ENCODE results near the gene PPP1R3D.
"Not testable (repeated sequence)": the region's sequence is repeated elsewhere in the genome, so short reads cannot be mapped to it uniquely, and the experiment has no call there.

Gene PPP1R3D

GRCh38 chr20:59911041-59911440 lies 29.1 kb downstream of the PPP1R3D start:
- no peak for DNase-seq

GRCh38 chr20:59908855-59909254 lies 31.2 kb downstream of the PPP1R3D start:
- no peak for DNase-seq

- no peak for DNase-seq
Measured at GRCh38 chr20:59903621-59904020, 36.5 kb downstream of the PPP1R3D start.

DNA sequence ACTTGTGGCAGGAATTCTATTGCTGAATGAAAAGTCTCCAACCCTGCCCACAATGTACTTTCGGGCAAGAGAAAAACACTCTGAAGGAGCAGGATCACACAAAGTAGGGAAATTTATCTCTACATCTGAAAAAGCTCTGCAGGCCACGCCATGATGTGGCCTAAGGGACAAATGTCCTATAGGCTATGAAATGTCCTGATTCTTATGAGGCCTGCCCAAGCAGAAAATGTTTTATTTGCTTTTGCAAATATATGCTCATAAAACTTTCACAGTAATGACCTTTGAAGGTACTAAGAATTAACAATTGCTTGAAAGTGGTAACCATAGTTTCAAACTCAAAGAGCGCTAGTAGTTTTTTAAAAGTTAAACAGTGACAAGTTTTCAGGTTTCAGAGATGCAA lies 37.6 kb downstream of the PPP1R3D start:
- DNase-seq, result no peak

DNA sequence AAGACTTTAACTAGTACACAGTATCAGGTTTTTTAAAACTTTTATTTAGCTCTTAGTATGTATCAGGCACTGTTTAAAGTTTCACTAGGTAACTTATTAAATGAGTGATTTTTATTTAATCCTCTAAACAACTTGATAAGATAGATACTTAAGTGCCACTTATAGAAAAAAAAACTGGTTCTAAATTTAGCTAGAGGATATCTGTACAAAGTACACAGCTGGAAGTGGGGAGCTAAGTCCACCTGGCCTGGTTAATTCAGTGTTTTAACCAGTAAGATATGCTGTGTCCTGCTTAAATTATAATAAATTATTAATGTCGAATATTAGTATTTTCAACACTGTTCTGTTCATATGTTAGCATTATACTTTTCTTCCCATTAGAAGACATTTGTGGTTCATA lies 44.2 kb downstream of the PPP1R3D start:
- no peak for DNase-seq

GRCh38 chr20:59891581-59891980 lies 48.5 kb downstream of the PPP1R3D start:
- no peak for DNase-seq

DNA sequence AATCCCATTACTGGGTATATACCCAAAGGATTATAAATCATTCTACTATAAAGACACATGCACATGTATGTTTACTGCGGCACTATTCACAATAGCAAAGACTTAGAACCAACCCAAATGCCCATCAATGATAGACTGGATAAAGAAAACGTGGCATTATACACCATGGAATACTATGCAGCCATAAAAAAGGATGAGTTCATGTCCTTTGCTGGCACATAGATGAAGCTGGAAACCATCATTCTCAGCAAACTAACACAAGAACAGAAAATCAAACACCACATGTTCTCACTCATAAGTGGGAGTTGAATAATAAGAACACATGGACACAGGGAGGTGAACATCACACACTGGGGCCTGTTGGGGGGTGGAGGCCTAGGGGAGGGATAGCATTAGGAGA lies 50.1 kb downstream of the PPP1R3D start:
- not testable (repeated sequence) for DNase-seq

DNA sequence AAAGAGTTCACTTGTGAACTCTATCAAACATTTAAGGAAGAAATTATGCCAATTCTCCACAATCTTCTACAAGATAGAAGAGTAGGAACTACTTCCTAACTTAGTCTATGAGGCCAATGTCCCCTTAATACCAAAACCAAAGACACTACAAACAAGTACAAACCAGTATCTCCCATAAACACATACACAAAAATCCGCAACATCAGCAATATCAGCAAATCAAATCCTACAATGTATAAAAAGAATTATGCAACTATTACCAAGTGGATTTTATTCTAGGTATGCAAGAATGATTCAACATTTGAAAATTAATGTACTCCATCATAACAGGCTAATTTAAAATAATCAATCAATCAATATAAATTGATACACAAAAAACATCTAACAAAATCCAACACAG lies 52.1 kb downstream of the PPP1R3D start:
- DNase-seq, result no peak

All from stimulated activated CD4-positive, alpha-beta T cell treated with anti-CD3 and anti-CD28 coated beads, Interleukin-1b, Interleukin-23, amount 100 ng/mL, for 48 hours (primary cell).